Keratinocyte (primary cell): ENCODE measurements around the gene ALG6.

Source experiments
- CTCF ChIP-seq, 3 experiments: IDR thresholded peaks in 1 of 3; conservative IDR thresholded peaks in 1 of 3; optimal IDR thresholded peaks in 1 of 3; 2 replicates in 2 of 3; 3 replicates in 1 of 3; pipeline versions ENCODE3 to v1.5.1; 2011; ENCODE audit warnings: low read length in 3 of 3, mild to moderate bottlenecking in 3 of 3, moderate library complexity in 2 of 3, control low read depth in 1 of 3, inconsistent platforms in 1 of 3; ENCODE audit not compliant: insufficient read depth in 2 of 3; ENCODE audit errors: extremely low read depth in 1 of 3
- EZH2 ChIP-seq: IDR thresholded peaks from one replicate; pipeline ENCODE4 v1.6.1; 2012; ENCODE audit warnings: inconsistent platforms, mild to moderate bottlenecking, low read length, moderate library complexity

DNA sequence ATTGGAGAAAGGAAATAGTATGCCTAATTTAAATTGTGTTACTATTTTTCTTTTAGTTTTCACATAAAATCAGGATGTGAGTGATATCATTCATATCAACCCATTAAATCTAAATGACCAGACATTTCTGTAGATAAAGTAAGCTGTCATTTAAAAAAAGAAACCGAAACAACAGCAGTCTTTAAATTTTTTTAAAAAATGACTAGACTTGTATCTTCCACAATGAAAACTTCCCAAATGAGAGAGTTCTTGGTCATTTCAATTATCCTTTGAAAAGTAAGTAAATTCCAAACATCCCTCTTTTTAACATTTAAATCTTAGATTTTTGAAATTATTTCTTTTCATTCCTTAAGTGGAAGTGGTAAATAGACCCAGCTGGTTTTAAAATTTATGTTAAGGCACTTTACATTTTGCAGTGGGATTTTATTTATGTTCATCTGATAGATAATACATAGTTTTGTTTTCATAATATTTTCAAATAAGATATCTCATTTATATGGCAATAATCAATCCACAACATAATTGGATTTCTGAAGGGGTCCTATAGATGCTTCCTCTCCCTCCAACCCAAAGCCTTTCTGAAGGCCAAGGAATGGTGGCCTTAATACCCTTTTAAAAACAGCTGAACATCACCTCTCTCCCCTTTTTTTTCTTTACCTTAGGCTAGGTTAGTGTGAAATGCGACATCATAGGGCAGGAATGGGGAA is 42.0 kb upstream of the ALG6 start:
- TF ChIP-seq CTCF (optimal IDR thresholded peaks at IDR 0.05 in 1 of 3, IDR thresholded peaks at IDR 0.05 in 1 of 3, conservative IDR thresholded peaks at IDR 0.05 in 1 of 3; ENCODE audit: extremely low read depth in 1 of 3, insufficient read depth in 2 of 3, low read length in 3 of 3) (no peak), EZH2 (no peak)
